NCI-H2107 (cell line): ENCODE results near the gene DPY19L1.
"Not testable (repeated sequence)": the region's sequence is repeated elsewhere in the genome, so short reads cannot be mapped to it uniquely, and the experiment has no call there.

ENCODE experiments used
- DNase-seq: peaks from one replicate; lab custom pipeline; 2025; lab: John Stamatoyannopoulos, UW

DPY19L1 gene

GRCh38 chr7:35037211-35037525 lies at the start of gene DPY19L1:
Gene DPY19L1, minus strand, starts transcription at chr7:35037485. Its CDS starts 91 bp downstream, at chr7:35037394.
- no peak for DNase-seq

GRCh38 chr7:35079517-35079916 lies 42.2 kb upstream of the DPY19L1 start:
- not testable (repeated sequence) for DNase-seq

DNA sequence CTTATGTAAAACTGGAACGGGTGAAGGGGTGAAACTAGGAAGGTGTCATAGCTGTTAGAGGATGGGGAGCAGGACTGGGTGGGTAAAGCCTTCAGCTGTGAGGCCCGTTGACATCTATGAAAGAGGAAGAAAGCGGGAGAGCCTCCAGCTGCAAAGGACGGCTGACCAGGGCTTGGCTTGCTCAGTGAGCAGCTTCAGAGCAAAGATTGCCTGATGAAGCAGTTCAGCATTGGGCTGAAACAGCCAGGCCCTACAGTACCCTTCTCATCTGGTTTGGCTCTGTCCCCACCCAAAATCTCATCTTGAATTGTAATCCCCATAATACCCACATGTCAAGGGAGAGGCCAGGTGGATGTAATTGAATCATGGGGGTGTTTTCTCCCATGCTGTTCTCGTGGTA lies 36.7 kb upstream of the DPY19L1 start:
- DNase-seq = not testable (repeated sequence)

GRCh38 chr7:35072950-35073827 lies 35.9 kb upstream of the DPY19L1 start:
- not testable (repeated sequence) for DNase-seq

DNA sequence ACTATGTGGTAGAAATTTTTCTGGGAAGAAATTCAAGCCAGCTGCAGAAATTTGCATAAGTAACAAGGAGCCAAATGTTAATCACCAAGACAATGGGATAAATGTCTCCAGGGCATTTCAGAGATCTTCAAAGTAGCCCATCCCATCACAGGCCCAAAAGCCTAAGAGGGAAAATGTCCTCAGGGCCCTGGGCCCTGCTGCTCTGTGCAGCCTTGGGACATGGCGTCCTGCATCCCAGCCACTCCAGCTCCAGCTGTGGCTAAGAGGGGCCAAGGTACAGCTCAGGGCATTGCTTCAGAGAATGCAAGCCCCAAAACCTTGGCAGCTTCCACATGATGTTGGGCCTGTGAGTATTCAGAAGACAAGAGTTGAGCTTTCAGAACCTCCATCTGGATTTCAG lies 31.8 kb upstream of the DPY19L1 start:
- DNase-seq = not testable (repeated sequence)

DNA sequence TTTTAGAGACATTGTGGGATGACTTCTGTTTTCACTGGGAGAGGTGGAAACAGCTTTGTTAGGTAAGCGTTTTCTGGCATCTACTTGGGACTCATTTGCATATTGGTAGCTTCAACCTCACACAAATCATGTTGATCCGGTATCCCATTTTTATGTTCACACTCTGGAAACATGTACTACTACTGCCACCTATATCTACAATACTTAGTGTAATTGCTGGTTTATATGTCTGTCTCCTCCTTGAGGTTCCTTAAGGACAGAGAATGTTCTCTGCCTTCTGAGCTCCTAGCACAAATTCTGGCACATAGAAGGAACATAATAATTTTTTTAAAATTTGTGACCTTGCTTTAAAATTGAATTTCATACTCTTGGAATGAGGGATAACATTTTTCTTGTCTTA lies 28.1 kb upstream of the DPY19L1 start:
- DNase-seq = not testable (repeated sequence)

- not testable (repeated sequence) for DNase-seq
Measured at GRCh38 chr7:35058571-35058970, 21.3 kb upstream of the DPY19L1 start.

DNA sequence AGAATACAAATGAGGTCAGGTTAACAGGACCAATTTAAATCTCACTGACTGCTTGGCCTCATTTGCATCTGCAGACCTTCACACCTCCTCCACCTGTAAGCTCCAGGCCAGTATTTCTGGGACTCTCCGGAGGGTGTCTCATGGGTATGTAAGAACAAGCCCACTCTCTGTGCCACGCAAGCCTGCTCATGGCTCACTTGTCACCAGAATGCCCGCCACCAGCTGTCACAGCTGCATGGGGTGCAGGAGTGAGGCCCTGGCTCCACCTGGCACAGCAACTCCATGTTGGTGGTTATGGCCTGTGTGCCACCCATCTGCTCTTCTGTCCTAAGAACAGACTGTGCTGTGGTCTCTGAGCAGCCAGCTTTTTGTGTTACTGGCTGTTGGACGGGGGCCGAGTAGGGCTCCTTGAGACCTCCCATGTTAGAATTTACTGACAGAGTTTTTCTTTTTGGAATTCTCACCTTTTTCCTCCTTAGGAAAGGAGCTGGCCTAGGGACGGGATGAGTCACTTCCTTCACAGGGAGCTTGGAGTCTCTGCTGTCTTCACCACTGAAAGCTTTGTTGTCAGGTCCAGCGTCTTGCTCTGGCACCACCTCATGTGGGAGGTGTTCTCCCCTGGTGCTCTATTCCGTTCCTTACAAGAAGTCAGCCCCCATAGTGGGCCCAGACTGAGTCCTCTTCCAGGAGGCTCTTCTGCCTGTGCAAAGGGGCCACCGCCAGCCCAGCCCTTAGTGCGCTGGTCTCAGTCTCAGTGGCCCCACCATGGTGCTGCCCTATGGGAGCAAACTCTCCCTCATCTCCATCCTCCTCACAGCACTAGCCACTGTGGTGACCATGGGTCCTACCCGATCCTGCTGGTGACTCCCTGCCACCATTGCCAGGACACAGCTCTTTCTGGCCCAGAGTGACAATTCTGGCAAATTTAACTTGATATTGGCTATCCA lies 20.5 kb upstream of the DPY19L1 start:
- not testable (repeated sequence) for DNase-seq

GRCh38 chr7:35055733-35056132 lies 18.4 kb upstream of the DPY19L1 start:
- not testable (repeated sequence) for DNase-seq

- not testable (repeated sequence) for DNase-seq
Measured at GRCh38 chr7:35053488-35054175, 16.3 kb upstream of the DPY19L1 start.

DNA sequence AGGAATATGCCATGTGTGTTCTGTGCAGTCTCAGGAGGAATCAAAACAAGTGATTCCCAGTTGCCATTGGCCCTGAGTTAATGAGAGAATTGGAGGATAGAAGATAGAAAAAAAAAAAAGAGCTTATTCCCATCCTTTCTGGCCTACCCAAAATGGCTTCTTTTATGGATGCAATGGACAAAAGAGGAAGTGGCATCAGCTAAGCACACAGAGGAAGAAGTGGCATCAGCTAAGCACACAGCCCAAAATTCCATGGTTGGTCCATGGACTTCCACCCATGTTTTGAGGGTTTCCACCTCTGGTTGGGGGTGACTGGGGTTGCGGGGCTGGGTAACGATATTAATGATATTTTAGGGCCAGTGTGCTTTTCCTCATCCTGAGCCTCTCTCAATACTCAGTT lies 11.1 kb upstream of the DPY19L1 start:
- not testable (repeated sequence) for DNase-seq

DNA sequence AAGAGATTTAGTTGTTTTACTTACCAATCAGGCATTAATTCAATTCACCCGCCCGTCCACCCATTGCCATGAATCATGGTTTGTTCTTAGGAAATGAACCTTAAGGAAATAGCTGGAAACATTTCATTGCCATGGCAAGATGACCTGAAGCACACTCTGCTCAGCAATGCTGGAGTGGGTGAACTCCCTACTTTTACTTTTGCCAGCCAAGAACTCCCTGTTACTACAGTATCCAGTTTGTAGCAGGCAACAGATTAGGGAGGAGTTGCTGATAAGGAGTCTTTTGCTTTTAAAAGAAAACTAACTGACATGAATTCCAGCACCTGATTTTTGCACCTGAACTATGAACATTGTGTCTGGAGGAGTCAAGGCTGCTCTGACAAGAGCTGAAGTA lies 10.6 kb upstream of the DPY19L1 start:
- DNase-seq = not testable (repeated sequence)

DNA sequence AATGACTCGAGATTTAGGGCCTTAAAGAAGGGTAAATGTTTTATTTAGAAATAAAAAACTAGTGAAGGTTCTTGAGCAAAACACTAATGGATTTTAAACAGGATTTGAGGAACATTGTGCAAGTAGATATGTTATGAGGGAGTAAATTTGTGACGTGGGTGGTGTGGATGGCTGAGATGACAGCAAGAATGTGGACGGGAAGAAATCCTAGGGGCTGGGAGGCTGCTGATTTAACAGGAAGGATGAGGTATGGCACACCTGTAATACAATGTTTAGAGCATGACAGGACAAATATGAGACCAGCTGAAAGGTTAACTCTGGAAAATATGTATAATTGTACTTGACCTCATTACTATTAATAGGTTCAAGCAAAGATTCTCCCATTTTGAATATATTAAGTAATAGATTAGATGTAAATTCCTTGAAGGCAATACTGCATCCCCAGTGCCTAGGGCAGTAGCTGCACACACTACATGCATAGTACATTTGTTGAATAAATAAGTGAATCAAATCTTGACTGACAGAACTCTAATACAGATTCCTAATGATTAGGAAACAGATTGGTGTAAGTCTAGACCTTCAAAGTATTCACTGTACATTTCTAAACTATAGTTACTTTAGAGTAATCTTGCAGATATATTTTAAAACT lies 10.1 kb upstream of the DPY19L1 start:
- not testable (repeated sequence) for DNase-seq

DNA sequence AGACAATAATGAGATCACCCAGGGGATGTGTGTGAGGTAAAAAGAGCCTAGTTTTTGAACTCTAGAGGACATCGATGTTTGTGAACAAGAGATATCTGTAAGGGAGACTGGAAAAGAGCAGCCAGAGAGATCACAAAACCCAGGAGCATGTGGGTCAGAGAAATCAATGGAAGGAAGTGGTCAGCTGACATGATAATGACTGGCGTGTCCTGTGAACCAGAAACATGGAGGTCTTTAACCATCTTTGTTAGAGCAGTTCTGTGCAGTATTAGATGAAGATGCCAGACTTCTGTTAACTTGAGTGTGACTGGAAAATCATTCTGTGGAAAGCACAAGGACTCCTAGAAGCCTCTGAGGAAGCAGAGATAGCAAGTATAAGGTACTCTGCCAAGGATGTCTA lies 6.0 kb upstream of the DPY19L1 start:
- not testable (repeated sequence) for DNase-seq

GRCh38 chr7:35040906-35041305 lies 3.6 kb upstream of the DPY19L1 start:
- DNase-seq = no peak

DNA sequence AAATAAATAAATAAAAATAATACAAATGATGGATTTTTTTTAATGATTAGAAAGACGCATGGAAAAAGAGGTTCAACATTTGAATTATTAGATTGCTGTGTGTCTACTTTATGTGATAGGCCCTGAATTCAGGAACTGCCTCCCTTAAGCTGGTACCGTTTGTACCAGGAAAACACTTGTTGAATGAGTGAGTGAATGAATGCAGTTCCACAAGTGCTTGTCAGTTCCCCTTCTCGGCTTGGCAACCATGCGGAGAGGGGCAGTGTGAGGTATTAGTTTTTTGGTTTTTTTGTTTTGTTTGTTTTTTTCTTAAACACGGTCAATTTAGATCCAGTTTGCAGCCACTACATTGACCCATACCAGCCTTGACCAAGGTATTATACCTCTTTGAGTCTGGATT lies 2.1 kb upstream of the DPY19L1 start:
- no peak for DNase-seq

- DNase-seq = no peak
Measured at GRCh38 chr7:35038354-35038753, 1.1 kb upstream of the DPY19L1 start.

DNA sequence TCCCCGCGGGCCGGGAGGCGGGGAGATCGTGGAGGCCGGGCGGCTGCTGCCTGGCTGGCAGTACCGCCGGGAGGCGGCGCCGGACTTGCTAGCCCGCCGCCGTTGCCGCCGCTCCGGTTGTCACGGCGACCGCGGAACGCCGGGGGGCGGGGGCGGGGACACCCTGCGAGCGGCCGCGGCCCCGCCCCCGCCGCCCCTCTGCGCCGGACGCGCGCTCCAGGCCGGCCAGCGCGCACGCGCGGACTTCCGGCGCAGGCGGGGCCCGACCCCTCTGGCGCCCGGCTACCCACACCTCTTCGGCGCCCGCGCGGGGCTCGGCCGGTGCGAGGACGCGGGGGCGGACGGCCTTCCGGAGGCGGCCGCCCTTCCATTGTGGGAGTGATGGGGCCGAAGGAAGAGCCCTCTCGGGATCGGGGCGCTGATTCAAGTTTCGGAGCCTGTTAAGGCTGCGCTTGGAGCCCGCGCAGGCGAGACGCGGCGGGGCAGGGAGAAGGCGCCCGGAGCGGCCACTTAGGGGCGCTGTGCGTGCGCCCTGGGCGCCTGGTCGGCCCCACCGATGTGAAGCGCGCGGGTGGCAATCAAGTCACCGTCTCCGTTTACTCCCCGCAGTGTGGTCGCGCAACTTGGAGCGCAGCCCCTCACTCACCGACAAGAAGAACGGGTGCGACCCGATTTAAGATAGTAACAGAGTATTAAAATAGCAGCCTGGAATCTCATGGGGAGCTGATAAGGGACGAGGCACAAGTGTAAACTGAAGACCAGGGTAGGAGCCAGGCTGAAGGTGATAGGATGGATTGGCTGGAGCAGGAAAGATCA lies 449 bp upstream of the DPY19L1 start:
- peak; percentile 76 for DNase-seq

DNA sequence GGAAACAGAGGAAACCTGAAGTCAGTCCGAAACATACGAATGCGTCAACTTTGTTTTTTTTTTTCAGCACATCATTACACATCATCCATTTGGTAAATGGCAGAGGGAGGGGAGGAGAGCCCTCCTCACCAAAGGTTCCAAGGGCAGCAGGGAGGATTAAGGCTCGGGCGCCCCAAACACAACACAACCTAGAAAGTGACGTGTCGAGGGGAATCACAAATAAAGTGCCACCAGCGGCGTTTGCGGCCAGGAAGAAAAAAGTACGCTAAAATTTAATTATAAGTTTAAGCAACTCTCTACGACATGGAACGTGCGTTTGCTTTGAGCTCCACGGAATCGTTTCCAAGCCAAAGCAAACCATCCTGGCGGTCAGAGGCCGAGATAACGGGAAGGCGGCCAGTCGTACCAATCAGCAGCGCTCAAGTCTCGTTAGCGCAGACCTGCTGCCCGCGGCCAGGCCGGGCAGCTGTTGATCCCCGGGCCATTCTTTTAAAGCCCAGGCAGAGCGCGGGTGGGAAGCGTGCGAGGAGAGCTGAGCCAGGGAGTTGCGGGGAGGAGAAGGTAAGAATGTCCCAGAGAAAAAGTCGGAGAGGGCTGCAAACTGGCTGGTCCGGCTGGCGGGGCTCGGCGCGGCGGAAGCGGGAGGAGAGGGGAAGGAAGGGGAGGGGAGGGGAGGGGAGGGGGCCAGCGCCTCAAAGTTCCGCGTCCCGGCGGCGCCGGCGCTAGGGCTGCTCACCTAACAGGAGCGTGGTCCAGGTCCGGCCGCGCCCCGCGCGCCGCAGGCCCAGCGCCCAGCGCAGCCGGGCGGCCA lies 719 bp downstream of the DPY19L1 start:
- DNase-seq = no peak

DNA sequence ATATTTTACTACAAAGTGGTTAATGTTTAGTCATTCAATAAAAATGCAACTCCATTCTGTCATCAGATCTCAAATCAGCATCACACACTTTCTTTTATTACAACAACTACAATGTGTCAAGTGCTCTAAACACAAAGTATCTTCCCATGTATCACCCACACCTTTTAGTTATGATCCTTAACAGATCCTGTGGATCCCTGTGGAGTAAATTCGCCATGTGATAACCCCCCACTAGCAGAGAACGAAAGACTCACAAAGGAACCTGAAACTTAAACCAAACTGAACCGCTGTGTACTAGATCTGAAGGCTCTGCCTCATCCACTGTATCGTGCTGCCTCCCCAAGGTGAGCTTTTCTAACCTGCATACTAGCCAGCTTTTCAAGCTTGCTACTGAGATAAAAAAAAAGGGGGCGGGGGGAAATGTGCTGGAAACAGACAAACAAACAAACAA lies 1.7 kb downstream of the DPY19L1 start:
- DNase-seq = peak; percentile 35
